ENCODE measurements around the gene KLRD1. TPM values are rescaled to one million over a fixed set of nuclear protein-coding genes. Genes with fewer than 3 reads are reported as not detected.

KLRD1 gene, protein sequence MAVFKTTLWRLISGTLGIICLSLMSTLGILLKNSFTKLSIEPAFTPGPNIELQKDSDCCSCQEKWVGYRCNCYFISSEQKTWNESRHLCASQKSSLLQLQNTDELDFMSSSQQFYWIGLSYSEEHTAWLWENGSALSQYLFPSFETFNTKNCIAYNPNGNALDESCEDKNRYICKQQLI
- total RNA-seq (1 to 10 TPM in 4 of 9 donors, under 1 TPM in 5; 0.12 to 3.1 (median 0.69) TPM), polyA plus RNA-seq (1 to 10 TPM in 1 of 3 donors, under 1 TPM in 2; 0.10 to 1.1 (median 0.16) TPM)
- long read RNA-seq, donor 1 = 0 reads
- long read RNA-seq, donor 2 = 0 reads
- long read RNA-seq, donor 3 = 0 reads
- long read RNA-seq, donor 4 = 0 reads
- long read RNA-seq, donor 5 = 0 reads
- long read RNA-seq, donor 6, partial matches to known transcripts = 0 of 2 reads
- long read RNA-seq, donor 6, other reads (novel, unspliced or antisense) = 1 of 2 reads
- long read RNA-seq, donor 7 = 0 reads
- long read RNA-seq, donor 8 = 0 reads
- long read RNA-seq, donor 9 = 0 reads
- long read RNA-seq, donor 10 = 0 reads

DNA sequence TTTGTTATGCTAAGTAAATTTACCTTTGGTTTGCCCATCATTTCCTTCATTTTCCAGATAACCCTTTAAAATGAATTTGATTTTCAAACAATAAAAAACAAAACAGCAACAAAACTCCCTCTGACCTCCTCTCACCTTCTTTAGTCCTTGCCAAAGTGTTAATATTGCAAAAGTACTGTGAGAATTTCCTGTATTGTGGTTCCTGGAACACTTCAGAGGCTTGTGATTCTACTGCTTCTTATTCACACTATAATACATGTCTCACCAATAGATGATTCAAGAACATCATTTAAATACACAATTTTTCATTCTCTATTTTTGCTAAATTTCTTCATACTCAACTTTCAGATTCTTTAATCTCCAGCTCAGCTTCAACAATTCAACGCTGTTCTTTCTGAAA, at the start of gene KLRD1:
TSS of gene KLRD1 (plus strand) at position 241 of the 400 bp plus-strand sequence. CDS start 208 bp downstream, outside the sequence.
- no peaks in the 10 kb centered on the region for H3K9me3 ChIP-seq (replicated peaks in 1 of 3)
- DNase-seq = no peak
- WGBS, 4 donors = 86 to 96% (median 87%) methylated on average over 1 of the region's 1 CpG
- TF ChIP-seq, protein P1, sequence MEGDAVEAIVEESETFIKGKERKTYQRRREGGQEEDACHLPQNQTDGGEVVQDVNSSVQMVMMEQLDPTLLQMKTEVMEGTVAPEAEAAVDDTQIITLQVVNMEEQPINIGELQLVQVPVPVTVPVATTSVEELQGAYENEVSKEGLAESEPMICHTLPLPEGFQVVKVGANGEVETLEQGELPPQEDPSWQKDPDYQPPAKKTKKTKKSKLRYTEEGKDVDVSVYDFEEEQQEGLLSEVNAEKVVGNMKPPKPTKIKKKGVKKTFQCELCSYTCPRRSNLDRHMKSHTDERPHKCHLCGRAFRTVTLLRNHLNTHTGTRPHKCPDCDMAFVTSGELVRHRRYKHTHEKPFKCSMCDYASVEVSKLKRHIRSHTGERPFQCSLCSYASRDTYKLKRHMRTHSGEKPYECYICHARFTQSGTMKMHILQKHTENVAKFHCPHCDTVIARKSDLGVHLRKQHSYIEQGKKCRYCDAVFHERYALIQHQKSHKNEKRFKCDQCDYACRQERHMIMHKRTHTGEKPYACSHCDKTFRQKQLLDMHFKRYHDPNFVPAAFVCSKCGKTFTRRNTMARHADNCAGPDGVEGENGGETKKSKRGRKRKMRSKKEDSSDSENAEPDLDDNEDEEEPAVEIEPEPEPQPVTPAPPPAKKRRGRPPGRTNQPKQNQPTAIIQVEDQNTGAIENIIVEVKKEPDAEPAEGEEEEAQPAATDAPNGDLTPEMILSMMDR (IDR thresholded peaks at IDR 0.05) = no peak
- TF ChIP-seq POLR2A (IDR thresholded peaks at IDR 0.05) = no peak
- H3K4me1 ChIP-seq (replicated peaks in 1 of 2) = no peaks in the 10 kb centered on the region
- H3K27me3 ChIP-seq = no peaks in the 10 kb centered on the region
- H3K4me3 ChIP-seq = no peak within 1 kb of the TSS
- H3K27ac ChIP-seq = no peak within 1 kb of the TSS
- intact Hi-C loops (cut with DNase I) = no loop called here
- no peaks in the 10 kb centered on the region for H3K36me3 ChIP-seq (replicated peaks in 1 of 2)

GRCh38 chr12:10260927-10261326, 46.7 kb upstream of the KLRD1 start:
- 0% methylated on average over 1 of the region's 1 CpG for WGBS, 4 donors
- intact Hi-C loops (cut with DNase I) = no loop called here
- no peak for TF ChIP-seq POLR2A (IDR thresholded peaks at IDR 0.05)
- TF ChIP-seq, protein P1 (IDR thresholded peaks at IDR 0.05) = no peak
- Histone ChIP-seq H3K4me3 (no peak overlapping the region), H3K9me3 (replicated peaks in 1 of 3) (peaks cover 0 to under 1% (median 0%) of the 10 kb centered on the region in 3 donors), H3K4me1 (replicated peaks in 1 of 2) (no peaks in the 10 kb centered on the region), H3K27me3 (no peaks in the 10 kb centered on the region), H3K27ac (no peak overlapping the region), H3K36me3 (replicated peaks in 1 of 2) (no peaks in the 10 kb centered on the region)
- no peak for DNase-seq

- Histone ChIP-seq H3K36me3 (replicated peaks in 1 of 2) (no peaks in the 10 kb centered on the region), H3K27ac (no peak overlapping the region), H3K27me3 (no peaks in the 10 kb centered on the region), H3K4me3 (no peak overlapping the region), H3K9me3 (replicated peaks in 1 of 3) (no peaks in the 10 kb centered on the region), H3K4me1 (replicated peaks in 1 of 2) (no peaks in the 10 kb centered on the region)
- no peak for DNase-seq
- TF ChIP-seq, protein P1 (IDR thresholded peaks at IDR 0.05) = no peak
- no peak for TF ChIP-seq POLR2A (IDR thresholded peaks at IDR 0.05)
- intact Hi-C loops (cut with DNase I) = no loop called here
- 65 to 70% (median 67%) methylated on average over 5 of the region's 5 CpGs for WGBS, 4 donors
Measured at GRCh38 chr12:10268037-10268436, 39.6 kb upstream of the KLRD1 start.

DNA sequence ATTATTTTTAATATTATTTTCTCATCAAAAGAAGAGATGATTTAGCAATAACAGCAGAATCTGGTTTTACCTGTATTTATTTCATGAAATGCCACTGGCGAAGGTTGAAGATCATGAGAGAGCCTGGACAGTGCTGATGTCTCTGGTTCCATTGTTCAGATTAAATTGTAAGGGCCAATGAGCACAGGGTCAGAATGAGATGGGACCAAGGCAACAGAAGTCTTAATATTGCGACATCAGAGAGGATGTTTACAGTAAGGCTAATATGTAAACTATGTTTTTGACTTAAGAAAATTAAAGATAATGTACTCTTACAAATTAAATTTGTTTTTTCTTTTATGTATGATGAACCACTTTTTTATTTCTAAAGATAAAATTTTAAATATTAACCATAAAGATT, 35.2 kb upstream of the KLRD1 start:
- TF ChIP-seq, protein P1 (IDR thresholded peaks at IDR 0.05) = no peak
- TF ChIP-seq POLR2A (IDR thresholded peaks at IDR 0.05) = no peak
- Histone ChIP-seq H3K27me3 (no peaks in the 10 kb centered on the region), H3K4me3 (no peak overlapping the region), H3K4me1 (replicated peaks in 1 of 2) (no peaks in the 10 kb centered on the region), H3K9me3 (replicated peaks in 1 of 3) (no peaks in the 10 kb centered on the region), H3K36me3 (replicated peaks in 1 of 2) (no peaks in the 10 kb centered on the region), H3K27ac (no peak overlapping the region)
- intact Hi-C loops (cut with DNase I) = no loop called here
- WGBS, 4 donors = 76 to 92% (median 87%) methylated on average over 2 of the region's 2 CpGs
- DNase-seq = no peak

All from adrenal gland (tissue), 19 donors.